ENCODE results near the gene XAB2. TPM values are rescaled to one million over a fixed set of nuclear protein-coding genes. Genes with fewer than 3 reads are reported as not detected.

The XAB2 gene
- total RNA-seq, 1 experiment from 2014 or later, result 48.0 TPM

- H3K4me3 Mint-ChIP-seq, result no peak overlapping the region
- H3K27me3 ChIP-seq (ENCODE audit: insufficient read depth, low read length), result no peaks in the 10 kb centered on the region; the same call in 1 of the 2 replicates
- H3K9me3 ChIP-seq (ENCODE audit: control insufficient read depth, low read depth, low read length), result no peaks in the 10 kb centered on the region
- peaks cover 0 to 3% of the 10 kb centered on the region in 2 experiments; a peak in 1 of 5 replicates for H3K9me3 Mint-ChIP-seq
- H3T11ph ChIP-seq (ENCODE audit: low read length), result no peak overlapping the region
- TF ChIP-seq CTCF (conservative IDR thresholded peaks at IDR 0.05), result no peak
- H2BK5ac ChIP-seq (ENCODE audit: insufficient read length, low read length), result no peak overlapping the region
- no peak overlapping the region for H3K27ac ChIP-seq (ENCODE audit: insufficient read length, low read depth, low read length)
- WGBS (ENCODE audit: extremely low coverage, insufficient read length, low lambda C conversion rate), result no CpG with 5 or more reads among the region's 7 CpGs
- no peak overlapping the region for H2AK5ac ChIP-seq (ENCODE audit: insufficient read length, low read length)
- H2BK120ac ChIP-seq (ENCODE audit: low read depth, low read length, poor library complexity, severe bottlenecking), result no peak overlapping the region
- no peak overlapping the region for H3K4ac ChIP-seq (ENCODE audit: low read depth, low read length)
- no peaks in the 10 kb centered on the region for H3K79me2 ChIP-seq (ENCODE audit: insufficient read depth, low read length)
- H3K23ac ChIP-seq (ENCODE audit: insufficient read length, low read depth, low read length), result no peak overlapping the region
- no peaks in the 10 kb centered on the region for H3K23me2 ChIP-seq (ENCODE audit: insufficient read length, low read depth, low read length, poor library complexity, severe bottlenecking)
- H3K9ac ChIP-seq (ENCODE audit: extremely low read depth, insufficient read length, low read length), result no peak overlapping the region
- DNase-seq, result no peak
- no peak overlapping the region for H2BK12ac ChIP-seq (ENCODE audit: insufficient read length, low read depth, low read length)
- no peaks in the 10 kb centered on the region for H3K79me1 ChIP-seq (ENCODE audit: insufficient read depth, low read depth, low read length, poor library complexity, severe bottlenecking)
- no peak overlapping the region for H2BK15ac ChIP-seq (ENCODE audit: low read depth, low read length)
- H3K27me3 Mint-ChIP-seq (ENCODE audit: low read depth), result peaks cover 77% of the 10 kb centered on the region
- H4K20me1 ChIP-seq (ENCODE audit: control insufficient read depth, insufficient read depth, insufficient read length), result no peaks in the 10 kb centered on the region
- H3K18ac ChIP-seq (ENCODE audit: insufficient read length, low read depth, low read length), result no peak overlapping the region
- H3K14ac ChIP-seq (ENCODE audit: insufficient read depth, low read length), result no peak overlapping the region
- no peak overlapping the region for H3K56ac ChIP-seq (ENCODE audit: insufficient read length, low read depth, low read length)
- H4K91ac ChIP-seq (ENCODE audit: insufficient read length, low read depth, low read length), result no peak overlapping the region
- H2AFZ ChIP-seq (ENCODE audit: low read length), result no peak overlapping the region
- H4K8ac ChIP-seq (replicated peaks; ENCODE audit: insufficient read length, low read depth, low read length), result no peak overlapping the region
- no peak overlapping the region for H4K5ac ChIP-seq (ENCODE audit: insufficient read length, low read depth, low read length)
- no peak overlapping the region for H3K4me2 ChIP-seq (ENCODE audit: insufficient read depth, insufficient read length, low read length)
- H3K4me1 Mint-ChIP-seq, result no peaks in the 10 kb centered on the region
- no peak overlapping the region for H3K27ac Mint-ChIP-seq
- H3K4me1 ChIP-seq (ENCODE audit: insufficient read depth, low read length), result no peaks in the 10 kb centered on the region
- H2BK20ac ChIP-seq (ENCODE audit: low read depth, low read length, poor library complexity, severe bottlenecking), result no peak overlapping the region
- H3K36me3 Mint-ChIP-seq (ENCODE audit: insufficient read depth in 1 of 3, low read depth in 3 of 3), result no peaks in the 10 kb centered on the region; a peak in 1 of 7 replicates
Measured at GRCh38 chr19:7663706-7664105, 34.4 kb upstream of the XAB2 start.

Measured in H9 (cell line).